ENCODE results near the gene PP2D1. TPM values are rescaled to one million over a fixed set of nuclear protein-coding genes. Genes with fewer than 3 reads are reported as not detected.
A peak's percentile ranks its signal among the peaks of the same experiment; 100 is the strongest.
"Not testable (repeated sequence)": the region's sequence is repeated elsewhere in the genome, so short reads cannot be mapped to it uniquely, and the experiment has no call there.

The PP2D1 gene
- total RNA-seq, 4 donors from 2014 or later, result not detected

DNA sequence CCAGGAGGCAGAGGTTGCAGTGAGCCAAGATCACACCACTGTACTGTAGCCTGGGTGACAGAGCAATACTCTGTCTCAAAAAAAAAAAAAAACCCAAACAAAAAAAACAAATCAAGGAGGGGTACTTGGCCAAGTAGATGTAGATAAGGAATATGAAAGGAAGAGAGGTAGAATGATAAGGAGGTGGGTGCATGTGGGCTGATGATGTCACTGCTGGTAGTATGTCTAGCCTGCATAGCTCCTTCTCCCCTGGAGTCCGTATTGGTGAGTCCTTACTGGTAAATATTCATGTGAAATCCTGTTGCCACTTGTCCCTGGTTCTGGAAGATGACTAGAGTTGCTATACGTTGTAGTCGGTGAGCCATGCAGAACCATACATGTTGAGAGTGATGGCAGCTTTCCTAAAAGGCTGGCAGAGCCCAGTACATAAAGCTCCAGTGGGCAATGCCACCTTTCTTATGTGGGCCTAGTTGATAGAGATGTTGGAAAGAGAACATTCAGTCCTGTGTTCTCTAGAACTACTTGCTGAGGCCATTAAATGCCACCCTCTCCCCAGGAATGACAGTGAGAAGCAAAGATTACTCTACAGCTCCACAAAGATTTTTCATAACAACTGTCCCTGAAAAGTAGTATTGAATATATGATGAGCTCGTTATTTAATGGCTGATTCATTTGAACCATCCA lies 39.2 kb upstream of the PP2D1 start:
- TF ChIP-seq CTCF (IDR thresholded peaks at IDR 0.05), result no peak
- TF ChIP-seq POLR2A (IDR thresholded peaks at IDR 0.05), result no peak
- peaks cover 0 to 32% (median 9%) of the 10 kb centered on the region in 4 donors for H3K4me1 ChIP-seq
- no peaks in the 10 kb centered on the region for H3K36me3 ChIP-seq

GRCh38 chr3:20047976-20048883 lies 36.2 kb upstream of the PP2D1 start:
- H3K36me3 ChIP-seq, result no peaks in the 10 kb centered on the region
- no peak for DNase-seq
- no peaks in the 10 kb centered on the region for H3K9me3 ChIP-seq
- H3K4me3 ChIP-seq, result peak overlapping the region in 1 of 4 donors; percentile 28
- peak overlapping the region in 3 of 4 donors; percentile 14 to 64 (median 37) for H3K27ac ChIP-seq
- peaks cover 0 to 22% (median 7%) of the 10 kb centered on the region in 4 donors for H3K4me1 ChIP-seq
- H3K27me3 ChIP-seq, result no peaks in the 10 kb centered on the region
- no peak for TF ChIP-seq POLR2A (IDR thresholded peaks at IDR 0.05)
- no peak for TF ChIP-seq CTCF (IDR thresholded peaks at IDR 0.05)

More for the DNA sequence above, 39.2 kb upstream of the PP2D1 start:
- no peak overlapping the region for H3K4me3 ChIP-seq
- no peaks in the 10 kb centered on the region for H3K9me3 ChIP-seq
- H3K27me3 ChIP-seq, result no peaks in the 10 kb centered on the region
- no peak for DNase-seq
- H3K27ac ChIP-seq, result no peak overlapping the region

DNA sequence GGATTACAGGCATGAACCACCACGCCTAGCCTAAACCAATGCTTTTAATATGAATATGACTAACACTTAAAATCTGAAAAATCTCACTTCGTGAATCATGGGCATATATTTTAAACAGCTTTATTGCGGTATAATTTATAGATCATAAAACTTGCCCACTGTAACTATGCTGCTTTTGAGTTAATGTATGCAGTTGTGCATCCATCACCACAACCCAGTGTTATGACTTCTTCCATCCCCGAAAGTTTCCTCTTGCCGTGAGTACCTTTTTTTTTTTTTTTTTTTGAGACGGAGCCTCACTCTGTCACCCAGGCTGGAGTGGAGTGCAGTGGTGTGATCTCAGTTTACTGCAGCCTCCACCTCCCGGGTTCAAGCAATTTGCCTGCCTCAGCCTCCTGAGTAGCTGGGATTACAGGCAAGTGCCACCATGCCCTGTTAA lies 35.3 kb upstream of the PP2D1 start:
- Histone ChIP-seq H3K36me3 (no peaks in the 10 kb centered on the region), H3K27me3 (no peaks in the 10 kb centered on the region), H3K4me1 (peaks cover 0 to 30% (median 10%) of the 10 kb centered on the region in 4 donors), H3K9me3 (no peaks in the 10 kb centered on the region), H3K27ac (no peak overlapping the region), H3K4me3 (no peak overlapping the region)
- no peak for DNase-seq
- no peak for TF ChIP-seq POLR2A (IDR thresholded peaks at IDR 0.05)
- no peak for TF ChIP-seq CTCF (IDR thresholded peaks at IDR 0.05)

- no peaks in the 10 kb centered on the region for H3K9me3 ChIP-seq
- TF ChIP-seq POLR2A (IDR thresholded peaks at IDR 0.05) (no peak), CTCF (IDR thresholded peaks at IDR 0.05) (no peak)
- no peak for DNase-seq
- no peaks in the 10 kb centered on the region for H3K27me3 ChIP-seq
- no peak overlapping the region for H3K27ac ChIP-seq
- no peak overlapping the region for H3K4me3 ChIP-seq
- H3K4me1 ChIP-seq, result peaks cover 0 to 38% (median 10%) of the 10 kb centered on the region in 4 donors
- H3K36me3 ChIP-seq, result no peaks in the 10 kb centered on the region
These were observed 34.5 kb upstream of the PP2D1 start for GRCh38 chr3:20046556-20046955.

- H3K36me3 ChIP-seq, H3K9me3 ChIP-seq, H3K27ac ChIP-seq, H3K27me3 ChIP-seq, H3K4me3 ChIP-seq, DNase-seq: not testable (repeated sequence)
- H3K4me1 ChIP-seq, result peaks cover 0 to 39% (median 10%) of the 10 kb centered on the region in 4 donors
These were observed 33.1 kb upstream of the PP2D1 start for GRCh38 chr3:20045141-20045540.

GRCh38 chr3:20043825-20044224 lies 31.8 kb upstream of the PP2D1 start:
- H3K27ac ChIP-seq, result peak overlapping the region; percentile 71 to 98 (median 88)
- no peaks in the 10 kb centered on the region for H3K36me3 ChIP-seq
- DNase-seq, result no peak
- H3K4me3 ChIP-seq, result peak overlapping the region in 3 of 4 donors; percentile 0 to 30 (median 2)
- H3K4me1 ChIP-seq, result peaks cover 0 to 42% (median 10%) of the 10 kb centered on the region in 4 donors
- no peaks in the 10 kb centered on the region for H3K27me3 ChIP-seq
- no peak for TF ChIP-seq POLR2A (IDR thresholded peaks at IDR 0.05)
- TF ChIP-seq CTCF (IDR thresholded peaks at IDR 0.05), result no peak
- no peaks in the 10 kb centered on the region for H3K9me3 ChIP-seq
